ENCODE data around the gene COPS7A.
A peak's percentile ranks its signal among the peaks of the same experiment; 100 is the strongest.
"Not testable (repeated sequence)": the region's sequence is repeated elsewhere in the genome, so short reads cannot be mapped to it uniquely, and the experiment has no call there.

COPS7A gene

DNA sequence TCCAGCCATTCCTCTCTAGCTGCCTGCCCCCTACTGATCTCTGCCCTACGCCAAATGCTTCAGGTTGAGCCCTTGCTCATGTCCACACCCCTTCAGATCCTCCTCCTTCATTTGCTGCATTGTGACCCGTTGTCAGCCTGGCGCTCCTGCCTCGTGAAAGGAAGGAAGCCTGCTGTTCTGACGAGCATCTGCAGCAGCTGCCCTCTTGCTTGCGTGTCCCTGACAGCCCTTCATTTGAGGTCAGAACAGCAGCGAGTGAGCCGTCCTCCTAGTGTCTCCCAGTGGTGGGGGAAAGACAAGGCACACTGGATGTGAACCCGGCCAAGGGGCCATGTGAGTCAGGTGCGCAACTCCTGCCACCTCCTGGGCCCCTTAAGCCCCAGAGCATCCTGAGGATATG is 20.2 kb upstream of the COPS7A start:
- DNase-seq: peak in 1 of 2 donors; percentile 72

DNA sequence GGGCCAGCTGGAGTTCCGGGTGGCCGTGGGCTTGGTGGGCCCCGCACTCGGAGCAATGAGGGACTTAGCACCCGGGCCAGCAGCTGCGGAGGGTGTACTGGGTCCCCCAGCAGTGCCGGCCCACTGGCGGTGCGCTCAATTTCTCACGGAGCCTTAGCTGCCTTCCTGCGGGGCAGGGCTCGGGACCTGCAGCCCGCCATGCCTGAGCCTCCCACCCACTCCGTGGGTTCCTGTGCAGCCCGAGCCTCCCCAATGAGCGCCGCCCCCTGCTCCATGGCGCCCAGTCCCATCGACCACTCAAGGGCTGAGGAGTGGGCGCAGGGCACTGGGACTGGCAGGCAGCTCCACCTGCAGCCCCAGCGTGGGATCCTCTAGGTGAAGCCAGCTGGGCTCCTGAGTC is 15.5 kb upstream of the COPS7A start:
- DNase-seq: not testable (repeated sequence)

DNA sequence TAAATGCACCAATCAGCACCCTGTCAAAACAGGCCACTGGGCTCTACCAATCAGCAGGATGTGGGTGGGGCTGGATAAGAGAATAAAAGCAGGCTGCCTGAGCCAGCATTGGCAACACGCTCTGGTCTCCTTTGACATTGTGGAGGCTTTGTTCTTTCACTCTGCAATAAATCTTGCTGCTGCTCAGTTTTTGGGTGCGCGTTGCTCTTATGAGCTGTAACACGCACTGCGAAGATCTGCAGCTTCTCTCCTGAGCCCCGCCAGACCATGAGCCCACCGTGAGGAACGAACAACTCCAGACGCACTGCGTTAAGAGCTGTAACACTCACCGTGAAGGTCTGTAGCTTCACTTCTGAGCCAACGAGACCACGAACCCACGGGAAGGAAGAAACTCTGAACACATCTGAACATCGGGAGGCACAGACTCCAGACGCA is 14.9 kb upstream of the COPS7A start:
- DNase-seq: no peak

DNA sequence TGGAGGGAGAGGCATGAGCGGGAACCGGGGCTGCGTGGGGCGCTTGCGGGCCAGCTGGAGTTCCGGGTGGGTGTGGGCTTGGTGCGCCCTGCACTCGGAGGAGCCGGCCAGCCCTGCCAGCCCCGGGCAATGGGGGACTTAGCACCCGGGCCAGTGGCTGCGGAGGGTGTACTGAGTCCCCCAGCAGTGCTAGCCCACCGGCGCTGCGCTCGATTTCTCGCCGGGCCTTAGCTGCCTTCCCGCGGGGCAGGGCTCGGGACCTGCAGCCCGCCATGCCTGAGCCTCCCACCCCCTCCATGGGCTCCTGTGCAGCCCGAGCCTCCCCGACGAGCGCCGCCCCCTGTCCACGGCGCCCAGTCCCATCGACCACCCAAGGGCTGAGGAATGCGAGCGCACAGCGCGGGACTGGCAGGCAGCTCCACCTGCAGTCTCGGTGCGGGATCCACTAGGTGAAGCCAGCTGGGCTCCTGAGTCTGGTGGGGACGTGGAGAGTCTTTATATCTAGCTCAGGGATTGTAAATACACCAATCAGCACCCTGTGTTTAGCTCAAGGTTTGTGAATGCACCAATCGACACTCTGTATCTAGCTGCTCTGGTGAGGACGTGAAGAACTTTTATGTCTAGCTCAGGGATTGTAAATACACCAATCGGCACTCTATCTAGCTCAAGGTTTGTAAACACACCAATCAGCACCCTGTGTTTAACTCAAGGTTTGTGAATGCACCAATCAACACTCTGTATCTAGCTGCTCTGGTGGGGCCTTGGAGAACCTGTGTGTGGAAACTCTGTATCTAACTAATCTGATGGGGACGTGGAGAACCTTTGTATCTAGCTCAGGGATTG is 7.6 kb upstream of the COPS7A start:
- not testable (repeated sequence) for DNase-seq

DNA sequence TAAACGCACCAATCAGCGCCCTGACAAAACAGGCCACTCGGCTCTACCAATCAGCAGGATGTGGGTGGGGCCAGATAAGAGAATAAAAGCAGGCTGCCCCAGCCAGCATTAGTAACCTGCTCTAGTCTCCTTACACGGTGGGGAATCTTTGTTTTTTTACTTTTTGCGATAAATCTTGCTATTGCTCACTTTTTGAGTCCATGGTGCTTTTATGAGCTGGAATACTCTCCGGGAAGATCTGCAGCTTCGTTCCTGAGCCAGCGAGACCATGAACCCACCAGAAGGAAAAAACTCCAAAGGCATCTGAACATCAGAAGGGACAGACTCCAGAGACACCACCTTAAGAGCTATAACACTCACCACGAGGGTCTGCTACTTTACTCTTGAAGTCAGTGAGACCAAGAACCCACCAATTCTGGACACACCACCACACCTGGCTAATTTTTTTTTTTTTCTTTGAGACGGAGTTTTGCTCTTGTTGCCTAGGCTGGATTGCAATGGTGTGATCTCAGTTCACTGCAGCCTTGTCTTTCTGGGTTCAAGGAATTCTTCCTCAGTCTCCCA is 6.9 kb upstream of the COPS7A start:
- no peak for DNase-seq

DNA sequence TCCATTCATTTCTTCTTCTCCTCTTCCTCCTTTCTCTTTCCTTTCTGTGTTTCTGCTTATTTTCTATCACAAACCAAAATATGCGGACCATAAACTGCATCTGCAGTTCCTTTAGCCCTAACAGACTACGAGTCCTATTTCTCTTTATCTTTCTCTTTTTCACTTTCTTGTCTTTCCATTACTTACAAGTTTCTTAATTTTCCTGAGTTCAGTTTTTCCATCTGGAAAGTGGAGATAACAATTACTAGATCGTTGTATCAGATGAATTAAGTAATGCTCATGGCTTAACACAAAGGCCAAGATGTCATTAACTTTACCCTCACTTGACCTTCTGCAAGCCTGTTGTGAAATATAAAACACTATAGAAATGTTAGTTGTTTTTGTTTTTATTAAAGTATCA is 983 bp upstream of the COPS7A start:
- no peak for DNase-seq

DNA sequence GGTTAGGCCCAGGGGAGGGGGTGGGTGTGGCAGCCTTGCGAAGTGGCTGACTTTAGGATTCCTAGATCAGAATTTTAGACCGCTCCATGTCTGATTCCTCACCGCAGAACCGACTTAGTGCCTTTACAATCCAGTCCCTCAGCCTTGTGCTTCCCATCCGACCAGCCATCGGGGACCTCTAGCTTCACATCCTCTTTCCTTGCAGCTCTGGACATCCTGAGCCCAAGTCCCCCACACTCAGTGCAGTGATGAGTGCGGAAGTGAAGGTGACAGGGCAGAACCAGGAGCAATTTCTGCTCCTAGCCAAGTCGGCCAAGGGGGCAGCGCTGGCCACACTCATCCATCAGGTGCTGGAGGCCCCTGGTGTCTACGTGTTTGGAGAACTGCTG is 557 bp downstream of the COPS7A start:
- DNase-seq: no peak

DNA sequence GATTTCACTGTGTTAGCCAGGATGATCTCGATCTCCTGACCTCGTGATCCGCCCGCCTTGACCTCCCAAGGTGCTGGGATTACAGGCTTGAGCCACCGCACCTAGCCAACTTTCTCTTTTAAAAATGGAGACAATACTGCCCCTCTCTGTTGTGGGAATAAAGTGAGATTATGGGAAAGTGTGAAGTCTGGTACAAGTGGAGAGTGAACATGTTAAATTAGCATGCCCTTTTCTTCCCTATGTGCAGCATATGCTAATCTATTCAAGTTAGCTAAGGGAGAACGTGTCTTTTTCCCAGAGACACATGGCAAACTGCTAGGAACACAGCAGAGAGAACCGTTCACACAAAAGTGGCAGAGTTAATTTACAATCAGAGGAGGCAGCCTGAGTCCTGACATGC is 1.5 kb downstream of the COPS7A start:
- no peak for DNase-seq

DNA sequence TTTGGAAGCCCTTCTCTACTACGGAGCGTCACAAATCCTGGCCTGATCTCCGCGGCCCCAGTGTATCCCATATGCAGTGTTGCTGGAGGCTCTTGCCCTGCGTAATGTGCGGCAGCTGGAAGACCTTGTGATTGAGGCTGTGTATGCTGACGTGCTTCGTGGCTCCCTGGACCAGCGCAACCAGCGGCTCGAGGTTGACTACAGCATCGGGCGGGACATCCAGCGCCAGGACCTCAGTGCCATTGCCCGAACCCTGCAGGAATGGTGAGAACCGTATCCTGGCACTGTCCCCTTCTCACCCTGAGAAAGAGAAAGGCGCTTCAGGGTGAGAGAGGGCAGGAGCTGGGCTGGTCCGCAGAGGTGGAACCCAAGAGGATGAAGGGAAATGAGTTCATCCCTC is 5.3 kb downstream of the COPS7A start:
- DNase-seq: no peak

DNA sequence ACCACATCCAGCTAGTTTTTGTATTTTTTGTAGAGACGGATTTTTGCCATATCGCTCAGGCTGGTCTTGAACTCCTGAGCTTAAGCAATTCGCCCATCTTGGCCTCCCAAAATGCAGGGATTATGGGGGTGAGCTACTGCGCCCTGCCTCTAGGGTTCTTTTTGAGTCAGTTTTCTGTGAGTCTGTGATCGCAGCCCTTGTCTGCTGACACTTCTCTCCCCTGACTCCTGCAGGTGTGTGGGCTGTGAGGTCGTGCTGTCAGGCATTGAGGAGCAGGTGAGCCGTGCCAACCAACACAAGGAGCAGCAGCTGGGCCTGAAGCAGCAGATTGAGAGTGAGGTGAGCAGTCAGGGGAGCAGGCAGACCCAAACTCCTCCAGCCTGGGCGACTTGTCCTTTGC is 6.3 kb downstream of the COPS7A start:
- DNase-seq: no peak

DNA sequence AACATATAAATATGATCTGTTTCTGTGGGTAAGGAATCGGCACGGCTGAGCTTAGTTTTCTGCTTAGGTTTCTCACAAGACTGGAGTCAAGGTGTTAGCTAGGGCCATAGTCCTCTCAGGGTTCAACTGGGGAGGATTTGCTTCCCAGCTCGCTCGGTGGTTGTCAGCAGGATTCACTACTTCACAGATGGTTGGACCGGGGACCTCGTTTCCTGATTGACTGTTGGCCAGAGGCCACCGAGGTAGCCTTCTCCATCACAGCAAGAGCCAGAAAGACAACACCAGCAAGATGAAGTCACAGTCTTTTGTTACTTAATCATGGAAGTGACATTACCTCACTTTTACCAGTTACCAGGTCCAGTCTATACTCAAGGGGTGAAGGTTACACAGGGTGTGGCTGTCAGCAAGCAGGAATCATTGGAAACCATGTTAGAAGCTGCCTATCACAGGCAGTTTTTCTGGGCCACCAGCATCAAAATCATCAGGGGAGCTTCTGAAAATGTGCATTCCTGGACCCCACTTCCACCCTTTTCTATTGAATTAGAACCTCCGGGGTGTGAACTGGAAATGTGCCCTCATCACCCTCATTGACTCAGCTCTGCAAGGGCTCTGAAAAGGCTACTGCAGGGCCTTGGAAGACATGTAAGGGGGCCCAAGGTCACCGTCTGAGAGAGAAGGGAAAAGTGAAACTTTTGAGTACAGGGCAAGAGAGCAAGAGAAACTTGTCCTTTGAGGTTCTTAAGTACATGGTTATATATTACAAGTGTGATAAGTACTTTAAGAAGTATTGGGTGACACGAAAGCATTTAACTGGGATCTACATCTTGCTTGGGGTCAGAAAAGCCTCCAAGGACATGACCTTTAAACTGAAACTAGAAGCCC is 10.9 kb downstream of the COPS7A start:
- DNase-seq: no peak

DNA sequence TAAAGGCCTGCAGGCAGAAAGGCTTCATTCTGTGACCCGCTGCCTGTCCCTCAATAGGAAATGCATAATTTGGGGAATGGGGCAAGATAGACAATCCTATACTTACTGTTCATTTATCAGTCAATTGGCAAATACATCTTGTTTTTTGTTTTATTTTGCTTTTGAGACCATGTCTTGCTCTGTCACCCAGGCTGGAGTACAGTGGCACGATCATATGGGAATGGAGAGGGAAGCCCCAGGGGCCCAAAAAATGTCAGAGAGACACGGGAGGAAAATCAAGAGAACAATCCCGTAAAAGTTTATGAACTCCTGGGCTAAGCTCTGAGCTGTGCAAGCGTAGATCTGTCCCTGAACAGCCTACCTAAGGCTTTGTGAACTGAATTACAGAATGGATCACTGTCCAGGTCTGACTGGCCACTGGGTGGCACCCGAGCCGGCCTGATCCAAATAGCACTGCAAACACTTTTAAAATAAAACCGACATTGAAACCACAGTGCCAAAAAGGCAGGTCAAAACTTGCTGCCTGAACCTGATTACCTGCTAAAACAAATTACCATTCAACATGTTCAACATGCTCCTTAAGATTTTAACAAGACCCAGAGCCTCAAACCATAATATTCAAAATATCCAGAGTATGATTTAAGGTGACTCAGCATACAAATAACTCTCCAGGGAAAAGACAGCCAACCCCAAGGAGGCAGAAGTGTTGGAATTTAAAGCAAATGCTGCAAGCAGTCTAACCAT is 11.8 kb downstream of the COPS7A start:
- DNase-seq: peak; percentile 4 to 11

DNA sequence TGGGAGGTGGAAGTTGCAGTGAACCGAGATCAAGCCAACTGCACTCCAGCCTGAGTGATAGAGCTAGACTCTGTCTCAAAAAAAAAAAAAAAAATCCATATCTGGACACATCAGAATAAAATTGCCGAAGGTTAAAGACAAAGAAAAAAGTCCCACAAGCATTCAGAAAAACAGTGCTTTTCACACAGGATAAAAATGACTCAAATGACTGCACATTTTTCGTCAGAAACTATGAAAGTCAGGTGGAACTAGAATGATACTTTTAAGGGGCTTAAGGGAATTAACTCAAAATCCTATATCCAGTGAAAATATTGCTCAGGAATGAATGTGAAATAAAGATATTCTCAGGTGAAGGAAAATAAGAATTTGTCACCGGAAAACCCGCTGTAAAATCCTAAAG is 12.9 kb downstream of the COPS7A start:
- DNase-seq: no peak

DNA sequence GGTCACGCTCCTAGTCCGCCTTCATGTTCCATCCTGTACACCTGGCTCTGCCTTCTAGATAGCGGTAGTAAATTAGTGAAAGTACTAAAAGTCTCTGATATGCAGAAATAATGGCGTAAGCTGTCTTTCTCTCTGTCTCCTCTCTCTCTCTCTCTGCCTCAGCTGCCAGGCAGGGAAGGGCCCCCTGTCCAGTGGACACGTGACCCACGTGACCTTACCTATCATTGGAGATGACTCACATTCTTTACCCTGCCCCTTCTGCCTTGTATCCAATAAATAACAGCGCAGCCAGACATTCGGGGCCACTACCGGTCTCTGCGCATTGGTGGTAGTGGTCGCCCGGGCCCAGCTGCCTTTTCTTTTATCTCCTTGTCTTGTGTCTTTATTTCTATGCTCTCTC is 18.2 kb downstream of the COPS7A start:
- not testable (repeated sequence) for DNase-seq

DNA sequence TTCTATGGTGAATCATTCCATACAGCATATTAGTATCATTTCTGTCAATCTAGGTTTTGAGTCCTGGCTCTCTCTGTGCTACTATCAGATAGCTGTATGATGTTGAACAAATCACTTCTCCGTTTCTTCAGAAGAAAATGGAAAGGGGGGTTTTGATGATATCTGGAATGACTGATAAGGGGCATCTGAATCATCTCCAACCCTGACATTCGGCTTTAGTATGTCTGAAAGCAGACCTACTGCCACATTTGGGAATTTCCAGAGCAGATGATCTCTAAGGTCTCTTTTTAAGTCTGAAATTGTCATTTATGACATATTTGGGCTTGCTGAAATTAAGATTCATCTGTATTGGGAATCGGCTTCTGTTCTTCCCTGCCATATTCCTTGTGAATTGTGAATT is 19.0 kb downstream of the COPS7A start:
- DNase-seq: no peak

DNA sequence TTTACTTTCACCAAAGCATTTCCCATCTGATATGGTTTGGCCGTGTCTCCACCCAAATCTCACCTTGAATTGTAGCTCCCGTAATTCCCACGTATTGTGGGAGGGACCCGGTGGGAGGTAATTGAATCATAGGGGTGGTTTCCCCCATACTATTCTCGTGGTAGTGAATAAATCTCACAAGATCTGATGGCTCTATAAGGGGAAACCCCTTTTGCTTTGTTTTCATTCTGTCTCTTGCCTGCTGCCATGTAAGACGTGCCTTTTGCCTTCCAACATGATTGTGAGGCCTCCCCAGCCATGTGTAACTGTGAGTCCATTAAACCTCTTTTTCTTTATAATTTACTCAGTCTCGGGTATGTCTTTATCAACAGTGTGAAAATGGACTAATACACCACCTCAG is 19.5 kb downstream of the COPS7A start:
- DNase-seq: not testable (repeated sequence)

DNA sequence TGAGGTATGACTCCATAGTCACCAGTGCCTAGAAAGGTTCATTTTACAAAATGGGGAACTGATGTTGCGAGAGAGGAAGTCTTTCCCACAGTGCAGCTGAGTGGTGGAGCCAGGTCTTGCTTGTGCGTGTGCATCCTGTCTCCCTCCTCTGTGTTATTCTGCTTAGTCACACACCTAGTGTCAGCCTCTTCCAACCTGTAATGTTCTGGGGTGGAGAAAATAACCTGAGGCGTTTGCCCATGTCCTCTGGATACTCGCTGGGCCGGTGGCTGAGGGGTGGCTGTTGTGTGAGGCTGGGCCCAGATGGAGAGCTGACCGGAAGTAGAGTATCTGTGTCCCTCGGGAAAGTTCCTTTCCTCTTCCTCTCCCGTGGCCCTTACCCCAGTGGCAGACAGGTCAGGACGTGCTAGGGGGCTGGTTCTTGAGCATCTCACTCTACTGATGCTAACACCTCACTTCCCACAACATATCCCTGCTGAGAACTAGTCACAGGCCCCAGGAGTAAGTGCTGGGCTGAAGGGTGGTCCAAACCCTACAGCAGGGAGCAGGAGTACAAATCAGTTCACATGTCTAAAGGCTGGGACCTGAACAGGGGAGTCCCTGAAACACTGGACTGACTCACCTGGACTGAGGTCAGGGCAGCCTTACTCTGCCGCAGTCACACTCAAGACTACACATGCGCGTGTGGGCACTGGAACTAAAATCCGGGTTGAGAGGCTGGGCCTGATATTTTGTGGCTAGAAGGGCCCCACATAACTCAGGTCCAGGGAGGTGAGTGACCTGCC is 22.1 kb downstream of the COPS7A start:
- peak; percentile 32 to 92 for DNase-seq

DNA sequence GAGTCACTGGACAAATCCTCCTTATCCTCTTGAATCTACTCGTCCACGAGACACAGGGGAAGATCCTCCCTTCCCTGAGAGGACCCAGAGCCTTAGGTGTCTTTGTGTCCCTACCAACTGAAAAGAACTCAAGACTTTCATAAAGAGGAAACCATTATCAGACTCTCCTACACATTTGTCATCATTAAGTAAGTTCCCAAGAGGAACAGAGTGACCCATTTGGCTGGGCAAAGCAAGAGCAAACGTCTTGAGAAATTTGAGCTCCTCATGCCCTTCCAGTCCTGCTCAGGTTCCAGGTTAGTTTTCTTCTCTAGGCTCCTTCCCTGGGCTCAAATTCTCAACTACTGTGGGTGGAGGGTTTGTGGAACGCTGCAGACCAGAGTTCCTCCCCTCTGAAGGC is 23.4 kb downstream of the COPS7A start:
- DNase-seq: no peak

DNA sequence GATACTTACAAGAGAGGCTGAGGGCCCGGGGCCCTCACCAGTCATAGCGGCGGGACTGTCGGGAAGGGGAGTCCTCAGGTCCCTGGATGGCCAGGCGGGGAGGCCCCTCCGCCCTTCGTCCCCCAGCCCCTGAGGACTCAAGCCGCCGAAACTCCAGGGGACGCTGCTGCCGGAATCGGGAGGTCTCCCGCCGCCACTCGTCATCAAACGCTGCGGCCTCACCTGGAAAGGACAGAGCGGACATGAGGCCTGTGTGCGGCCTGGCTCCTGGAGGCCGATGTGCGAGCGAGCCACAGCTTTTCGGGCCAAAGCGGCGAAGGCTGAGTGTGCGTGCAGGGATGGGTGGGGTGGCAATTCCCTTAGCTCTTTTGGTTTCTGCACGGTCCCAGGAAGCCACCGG is 24.9 kb downstream of the COPS7A start:
- no peak for DNase-seq

DNA sequence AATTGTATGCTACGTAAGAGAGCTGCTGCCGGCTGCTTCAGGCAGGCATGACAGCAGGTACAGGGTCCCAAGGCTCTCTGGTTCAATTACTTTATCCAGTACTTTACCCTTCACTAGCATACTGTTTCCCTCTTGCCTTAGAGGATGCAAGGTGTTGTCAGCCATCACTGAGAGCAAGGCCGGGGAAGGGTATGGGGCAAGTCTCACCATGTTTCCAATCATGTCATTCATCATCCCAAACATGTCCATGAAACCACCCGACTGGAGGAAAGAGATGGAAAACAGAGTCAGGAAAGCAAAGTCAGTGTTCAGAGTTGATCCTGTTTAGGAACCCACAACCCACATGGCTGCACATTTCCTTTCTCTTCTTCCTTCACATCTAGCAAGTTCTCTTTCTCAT is 26.7 kb downstream of the COPS7A start:
- no peak for DNase-seq

DNA sequence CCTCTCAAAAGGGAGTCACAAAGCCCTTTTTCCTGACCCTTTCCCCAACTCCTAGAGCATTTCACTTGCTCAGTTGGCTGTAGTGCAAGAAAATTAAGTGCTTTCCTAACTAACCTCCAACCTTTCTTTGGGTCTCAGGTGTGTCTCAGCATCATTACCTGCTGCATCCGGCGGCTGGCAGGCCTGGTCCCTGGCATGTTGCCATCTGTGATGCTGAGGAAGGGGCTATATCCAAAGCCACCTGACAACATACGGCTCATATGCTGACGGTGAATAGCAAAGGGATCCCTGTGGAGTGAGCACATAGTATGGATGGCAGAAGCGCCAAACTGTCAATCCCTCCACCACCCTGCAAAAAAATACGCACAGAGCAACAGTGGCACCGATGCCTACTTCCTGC is 27.9 kb downstream of the COPS7A start:
- no peak for DNase-seq

All from bone marrow (tissue), 2 donors.